ENCODE results near the gene IFNA10.
"Not testable (repeated sequence)": the region's sequence is repeated elsewhere in the genome, so short reads cannot be mapped to it uniquely, and the experiment has no call there.

GRCh38 chr9:21212160-21212559, 5.2 kb upstream of the IFNA10 start:
- TF ChIP-seq CTCF (optimal IDR thresholded peaks at IDR 0.05 in 1 of 3, IDR thresholded peaks at IDR 0.05 in 1 of 3, conservative IDR thresholded peaks at IDR 0.05 in 1 of 3; ENCODE audit: extremely low read depth in 1 of 3, insufficient read depth in 2 of 3, low read length in 3 of 3); EZH2 (IDR thresholded peaks at IDR 0.05; ENCODE audit: low read length): not testable (repeated sequence)

Data from keratinocyte (primary cell).